Central memory CD8-positive, alpha-beta T cell (primary cell): ENCODE data around the gene DDAH1.

Experiments
- ATAC-seq: fragments of 150-1000 bp; cut with Tn5 transposase; replicated peaks from 2 replicates; pipeline ENCODE4 v1.10.0; 2022; ENCODE audit warnings: mild to moderate bottlenecking, moderate FRiP score, moderate number of reproducible peaks; ENCODE audit not compliant: poor library complexity, severe bottlenecking; ENCODE audit errors: extremely low read depth
- DNase-seq, 2 donors: peaks; one replicate each; pipeline ENCODE4 v3.0.0; 2021; ENCODE audit warnings: low spot score in 2 of 2
- H3K27ac Mint-ChIP-seq: one replicate; pipeline ENCODE4 v1.8.0; 2022; ENCODE audit warnings: low read depth, mild to moderate bottlenecking, moderate library complexity, mixed read lengths
- H3K27me3 Mint-ChIP-seq: one replicate; pipeline ENCODE4 v1.8.0; 2022; ENCODE audit warnings: mixed read lengths
- H3K36me3 Mint-ChIP-seq: one replicate; pipeline ENCODE4 v1.8.0; 2022; ENCODE audit warnings: mild to moderate bottlenecking, moderate library complexity, mixed read lengths; ENCODE audit not compliant: insufficient read depth
- H3K4me1 Mint-ChIP-seq: one replicate; pipeline ENCODE4 v1.8.0; 2022; ENCODE audit warnings: mixed read lengths
- H3K4me3 Mint-ChIP-seq: one replicate; pipeline ENCODE4 v1.8.0; 2022; ENCODE audit warnings: mild to moderate bottlenecking, moderate library complexity, mixed read lengths
- H3K9me3 Mint-ChIP-seq: one replicate; pipeline ENCODE4 v1.8.0; 2022; ENCODE audit warnings: mixed read lengths

DDAH1 gene

DNA sequence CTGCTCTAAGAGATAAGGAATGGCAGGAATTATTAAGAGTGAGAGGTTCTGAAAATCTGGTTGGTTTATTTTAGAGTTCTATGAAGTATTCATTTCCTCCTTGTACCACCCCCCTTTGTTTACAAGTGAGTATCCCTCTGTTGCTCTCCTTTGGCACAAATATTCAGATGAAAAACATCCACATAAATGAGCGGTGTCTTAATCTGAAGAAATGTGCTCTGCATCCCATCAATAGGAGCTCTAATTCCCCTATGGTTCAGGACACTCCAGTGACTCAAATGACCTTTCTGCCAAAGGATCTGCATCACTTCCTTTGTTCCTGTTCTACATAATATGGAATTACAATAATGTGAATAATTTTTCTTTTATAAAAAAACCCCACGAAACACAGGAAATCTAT lies 16.6 kb downstream of the DDAH1 start:
- Mint-ChIP-seq H3K27ac (no peak overlapping the region), H3K4me3 (no peak overlapping the region), H3K36me3 (no peaks in the 10 kb centered on the region), H3K4me1 (no peaks in the 10 kb centered on the region), H3K27me3 (peaks cover 32% of the 10 kb centered on the region), H3K9me3 (peaks cover 5% of the 10 kb centered on the region)
- ATAC-seq (no peak), DNase-seq (no peak)

GRCh38 chr1:85447006-85447943 lies 17.7 kb downstream of the DDAH1 start:
- Mint-ChIP-seq H3K4me3 (no peak overlapping the region), H3K27ac (no peak overlapping the region), H3K27me3 (peaks cover 32% of the 10 kb centered on the region), H3K9me3 (peaks cover 5% of the 10 kb centered on the region), H3K4me1 (no peaks in the 10 kb centered on the region), H3K36me3 (no peaks in the 10 kb centered on the region)
- no peak for DNase-seq
- no peak for ATAC-seq

DNA sequence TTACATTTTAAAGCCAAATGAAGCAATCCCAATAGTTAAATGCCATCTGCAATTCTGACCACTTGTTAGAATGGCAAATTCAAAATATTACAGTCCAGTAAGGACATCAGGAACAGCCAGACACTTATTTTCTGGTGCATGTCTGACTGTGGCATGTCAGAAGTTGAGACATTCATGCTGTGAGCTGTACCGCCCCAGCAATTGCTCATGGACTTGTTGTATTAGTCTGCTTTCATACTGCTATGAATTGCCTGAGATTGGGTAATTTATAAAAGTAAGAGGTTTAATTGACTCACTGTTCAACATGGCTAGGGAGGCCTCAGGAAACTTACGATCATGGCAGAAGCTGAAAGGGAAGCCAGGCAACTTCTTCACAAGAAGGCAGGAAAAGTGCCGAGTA lies 19.1 kb downstream of the DDAH1 start:
- no peak overlapping the region for H3K4me3 Mint-ChIP-seq
- no peak for ATAC-seq
- no peaks in the 10 kb centered on the region for H3K4me1 Mint-ChIP-seq
- no peak for DNase-seq
- H3K36me3 Mint-ChIP-seq: no peaks in the 10 kb centered on the region
- H3K9me3 Mint-ChIP-seq: peaks cover 5% of the 10 kb centered on the region
- peaks cover 32% of the 10 kb centered on the region for H3K27me3 Mint-ChIP-seq
- no peak overlapping the region for H3K27ac Mint-ChIP-seq

DNA sequence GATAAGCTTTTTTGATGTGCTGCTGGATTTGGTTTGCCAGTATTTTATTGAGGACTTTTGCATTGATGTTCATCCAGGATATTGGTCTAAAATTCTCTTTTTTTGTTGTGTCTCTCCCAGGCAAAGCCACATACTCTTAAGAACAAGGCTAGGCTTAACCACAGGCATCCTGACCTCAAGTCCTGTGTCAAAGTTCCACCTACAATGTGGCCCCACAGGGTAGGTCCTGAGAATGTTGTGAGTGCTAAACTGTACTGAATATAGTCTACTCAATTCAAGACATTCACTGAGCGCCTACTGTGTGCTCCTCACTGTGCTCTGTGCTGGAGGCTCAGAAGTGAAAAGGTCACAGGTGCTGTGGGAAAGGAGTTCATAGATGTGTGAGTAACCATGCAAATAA lies 20.6 kb downstream of the DDAH1 start:
- H3K27me3 Mint-ChIP-seq: peaks cover 26% of the 10 kb centered on the region
- peaks cover 5% of the 10 kb centered on the region for H3K9me3 Mint-ChIP-seq
- H3K4me3 Mint-ChIP-seq: no peak overlapping the region
- no peak overlapping the region for H3K27ac Mint-ChIP-seq
- ATAC-seq: no peak
- no peak for DNase-seq
- H3K4me1 Mint-ChIP-seq: no peaks in the 10 kb centered on the region
- H3K36me3 Mint-ChIP-seq: no peaks in the 10 kb centered on the region

DNA sequence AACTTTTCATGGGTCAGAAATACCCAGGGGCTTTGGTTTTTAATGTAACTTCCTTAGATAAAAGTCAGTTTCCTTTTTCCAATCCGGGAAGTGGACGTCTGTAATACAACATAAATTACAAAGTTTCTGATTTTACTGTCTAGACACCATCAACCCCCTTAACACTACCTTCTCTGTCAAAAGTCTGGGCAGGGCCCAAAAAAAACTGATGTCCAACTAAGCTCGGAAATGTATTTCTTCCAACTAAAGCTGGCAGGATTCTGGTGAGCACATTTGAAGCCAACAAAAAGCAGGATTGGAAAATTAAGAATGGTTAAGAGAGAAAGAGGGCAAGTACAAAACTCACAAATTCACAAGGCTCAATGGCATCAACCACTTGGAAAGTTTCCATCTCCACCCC lies 24.3 kb downstream of the DDAH1 start:
- Mint-ChIP-seq H3K4me1 (no peaks in the 10 kb centered on the region), H3K27ac (no peak overlapping the region), H3K9me3 (no peaks in the 10 kb centered on the region), H3K36me3 (no peaks in the 10 kb centered on the region), H3K4me3 (no peak overlapping the region), H3K27me3 (peaks cover 10% of the 10 kb centered on the region)
- DNase-seq: no peak
- ATAC-seq: no peak

- no peak overlapping the region for H3K27ac Mint-ChIP-seq
- H3K36me3 Mint-ChIP-seq: no peaks in the 10 kb centered on the region
- no peak for DNase-seq
- no peaks in the 10 kb centered on the region for H3K9me3 Mint-ChIP-seq
- no peak overlapping the region for H3K4me3 Mint-ChIP-seq
- no peaks in the 10 kb centered on the region for H3K4me1 Mint-ChIP-seq
- no peak for ATAC-seq
- no peaks in the 10 kb centered on the region for H3K27me3 Mint-ChIP-seq
Observed at GRCh38 chr1:85438353-85438752, 26.6 kb downstream of the DDAH1 start.

GRCh38 chr1:85437139-85437538 lies 27.8 kb downstream of the DDAH1 start:
- H3K9me3 Mint-ChIP-seq: no peaks in the 10 kb centered on the region
- H3K27me3 Mint-ChIP-seq: peaks cover 12% of the 10 kb centered on the region
- H3K36me3 Mint-ChIP-seq: no peaks in the 10 kb centered on the region
- no peak overlapping the region for H3K27ac Mint-ChIP-seq
- no peaks in the 10 kb centered on the region for H3K4me1 Mint-ChIP-seq
- no peak overlapping the region for H3K4me3 Mint-ChIP-seq
- ATAC-seq (no peak), DNase-seq (no peak)

DNA sequence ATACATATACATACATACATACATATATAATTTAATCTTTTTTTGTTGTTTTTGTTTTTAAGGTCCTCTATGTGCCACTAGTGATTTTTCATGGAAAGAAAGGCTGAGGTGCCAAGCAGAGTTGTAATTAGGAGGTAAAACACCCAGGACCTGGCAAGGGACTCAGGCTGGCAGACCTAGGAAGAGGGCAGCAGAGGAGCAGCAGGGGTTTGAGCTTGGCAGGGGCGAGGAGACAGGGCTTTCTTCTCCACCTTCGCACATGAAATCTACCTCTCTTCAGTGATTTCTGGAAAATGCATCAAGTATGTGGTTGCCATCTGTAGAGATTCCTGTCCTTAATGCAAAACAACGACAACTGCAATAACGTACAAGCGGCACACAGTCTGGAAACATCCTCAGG lies 31.9 kb downstream of the DDAH1 start:
- Mint-ChIP-seq H3K27me3 (peaks cover 37% of the 10 kb centered on the region), H3K36me3 (no peaks in the 10 kb centered on the region), H3K9me3 (peaks cover 2% of the 10 kb centered on the region), H3K4me1 (no peaks in the 10 kb centered on the region), H3K4me3 (no peak overlapping the region), H3K27ac (no peak overlapping the region)
- ATAC-seq (no peak), DNase-seq (no peak)

- no peak for ATAC-seq
- DNase-seq: no peak
- Mint-ChIP-seq H3K36me3 (no peaks in the 10 kb centered on the region), H3K27ac (no peak overlapping the region), H3K27me3 (peaks cover 52% of the 10 kb centered on the region), H3K4me3 (no peak overlapping the region), H3K9me3 (peaks cover 5% of the 10 kb centered on the region), H3K4me1 (no peaks in the 10 kb centered on the region)
Observed at GRCh38 chr1:85428471-85429089, 36.4 kb downstream of the DDAH1 start.

DNA sequence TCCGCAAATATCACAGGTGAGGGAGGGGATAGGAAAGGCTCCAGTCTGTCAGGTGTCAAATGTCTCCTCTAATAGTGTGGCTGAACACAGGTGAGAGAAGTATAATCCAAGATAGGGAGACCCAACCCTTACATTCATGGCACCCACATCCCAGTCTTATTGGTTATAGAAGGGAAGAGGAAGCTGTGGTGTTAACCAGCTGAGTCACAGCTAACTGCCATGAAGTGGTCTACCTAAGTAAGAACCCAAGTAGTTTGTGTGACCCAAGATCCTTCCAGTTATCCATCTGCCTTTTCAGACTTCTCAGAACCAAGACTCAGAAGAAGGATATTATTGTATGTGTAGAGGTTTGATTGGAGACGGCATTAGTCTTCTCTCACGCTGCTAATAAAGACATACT lies 37.1 kb downstream of the DDAH1 start:
- Mint-ChIP-seq H3K4me3 (no peak overlapping the region), H3K9me3 (peaks cover 5% of the 10 kb centered on the region), H3K36me3 (no peaks in the 10 kb centered on the region), H3K27ac (no peak overlapping the region), H3K4me1 (no peaks in the 10 kb centered on the region), H3K27me3 (peaks cover 55% of the 10 kb centered on the region)
- ATAC-seq (no peak), DNase-seq (no peak)

- Mint-ChIP-seq H3K4me3 (no peak overlapping the region), H3K27ac (no peak overlapping the region), H3K36me3 (no peaks in the 10 kb centered on the region), H3K27me3 (peaks cover 55% of the 10 kb centered on the region), H3K4me1 (no peaks in the 10 kb centered on the region), H3K9me3 (peaks cover 5% of the 10 kb centered on the region)
- ATAC-seq (no peak), DNase-seq (no peak)
Observed at GRCh38 chr1:85427331-85427730, 37.6 kb downstream of the DDAH1 start.

DNA sequence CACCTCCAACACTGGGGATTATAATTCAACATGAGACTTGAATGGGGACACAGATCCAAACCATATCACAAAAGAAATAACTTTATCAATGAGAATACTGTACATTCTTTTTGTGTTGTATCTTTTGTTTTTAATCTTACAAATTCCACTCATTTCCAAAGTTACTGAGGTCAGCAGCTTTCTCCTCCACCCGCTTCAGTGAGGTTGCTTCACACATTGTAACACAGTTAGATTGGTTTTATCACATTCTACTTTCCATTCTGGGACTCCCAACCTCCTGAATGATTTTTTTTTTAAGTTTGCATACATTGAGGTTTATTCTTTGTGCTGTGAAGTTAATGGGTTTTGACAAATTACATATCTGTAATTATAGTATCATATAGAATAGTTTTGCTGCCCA lies 43.8 kb downstream of the DDAH1 start:
- peaks cover 29% of the 10 kb centered on the region for H3K27me3 Mint-ChIP-seq
- ATAC-seq (no peak), DNase-seq (no peak)
- no peak overlapping the region for H3K4me3 Mint-ChIP-seq
- H3K4me1 Mint-ChIP-seq: no peaks in the 10 kb centered on the region
- no peak overlapping the region for H3K27ac Mint-ChIP-seq
- H3K9me3 Mint-ChIP-seq: peaks cover 5% of the 10 kb centered on the region
- no peaks in the 10 kb centered on the region for H3K36me3 Mint-ChIP-seq

- Mint-ChIP-seq H3K4me3 (no peak overlapping the region), H3K27me3 (peaks cover 31% of the 10 kb centered on the region), H3K36me3 (peaks cover 2% of the 10 kb centered on the region), H3K4me1 (no peaks in the 10 kb centered on the region), H3K9me3 (peaks cover 5% of the 10 kb centered on the region), H3K27ac (no peak overlapping the region)
- ATAC-seq: no peak
- no peak for DNase-seq
Observed at GRCh38 chr1:85420199-85420598, 44.8 kb downstream of the DDAH1 start.
